ENCODE measurements around the gene LARP4B.

The LARP4B gene

GRCh38 chr10:931326-932318 lies at the start of gene LARP4B:
TSS of gene LARP4B (minus strand) at chr10:931705. CDS start at chr10:885721, 45,984 bp downstream.
- peak; percentile 88 to 96 (median 95) for DNase-seq

- DNase-seq: no peak
Measured at GRCh38 chr10:980468-981093, 49.1 kb upstream of the LARP4B start.

GRCh38 chr10:978826-979421 lies 47.4 kb upstream of the LARP4B start:
- no peak for DNase-seq

- DNase-seq: no peak
Measured at GRCh38 chr10:976316-976715, 44.8 kb upstream of the LARP4B start.

GRCh38 chr10:974785-975074 lies 43.2 kb upstream of the LARP4B start:
- DNase-seq: no peak

GRCh38 chr10:974038-974784 lies 42.7 kb upstream of the LARP4B start:
- DNase-seq: no peak

- DNase-seq: no peak
Measured at GRCh38 chr10:972763-973162, 41.3 kb upstream of the LARP4B start.

GRCh38 chr10:971613-972012 lies 40.1 kb upstream of the LARP4B start:
- DNase-seq: no peak

GRCh38 chr10:971150-971542 lies 39.6 kb upstream of the LARP4B start:
- DNase-seq: no peak

GRCh38 chr10:970311-971149 lies 39.0 kb upstream of the LARP4B start:
- no peak for DNase-seq

- no peak for DNase-seq
Measured at GRCh38 chr10:969473-970150, 38.1 kb upstream of the LARP4B start.

GRCh38 chr10:968546-969199 lies 37.2 kb upstream of the LARP4B start:
- DNase-seq: no peak

- no peak for DNase-seq
Measured at GRCh38 chr10:966466-967235, 35.1 kb upstream of the LARP4B start.

- no peak for DNase-seq
Measured at GRCh38 chr10:964988-965417, 33.5 kb upstream of the LARP4B start.

- DNase-seq: no peak
Measured at GRCh38 chr10:964321-964987, 32.9 kb upstream of the LARP4B start.

- no peak for DNase-seq
Measured at GRCh38 chr10:963655-964054, 32.1 kb upstream of the LARP4B start.

- no peak for DNase-seq
Measured at GRCh38 chr10:963186-963585, 31.7 kb upstream of the LARP4B start.

- no peak for DNase-seq
Measured at GRCh38 chr10:962342-962741, 30.8 kb upstream of the LARP4B start.

- DNase-seq: no peak
Measured at GRCh38 chr10:958856-959255, 27.4 kb upstream of the LARP4B start.

GRCh38 chr10:958106-958505 lies 26.6 kb upstream of the LARP4B start:
- no peak for DNase-seq

Data from activated CD4-positive, CD25-positive, alpha-beta regulatory T cell (primary cell).